A549 (cell line): ENCODE data around the gene PLPPR3.

Experiments used
- CHD4 ChIP-seq: fragments of 200-600 bp; sonication (generic); IDR thresholded peaks from 2 replicates; pipeline ENCODE4 v1.6.1; 2016; ENCODE audit warnings: antibody characterized with exemption, mild to moderate bottlenecking, borderline replicate concordance
- FOSL2 ChIP-seq, 2 experiments: fragments of 450-650 bp in 1 of 2; fragments of >200 bp in 1 of 2; sonication (Bioruptor Twin) in 1 of 2; formaldehyde crosslinking; IDR thresholded peaks; 2 replicates each; pipeline versions ENCODE4 v1.5.0 to v1.6.1; 2016 to 2020; ENCODE audit warnings: mild to moderate bottlenecking in 1 of 2, moderate library complexity in 1 of 2
- HEYL ChIP-seq: fragments of 250-450 bp; sonication (Bioruptor Pico); IDR thresholded peaks from 2 replicates; pipeline ENCODE4 v1.8.0; 2021; ENCODE audit warnings: mild to moderate bottlenecking, moderate library complexity
- ZC3H11A ChIP-seq: fragments of 450-650 bp; IDR thresholded peaks from 2 replicates; pipeline ENCODE4 v1.6.1; 2014; ENCODE audit warnings: antibody characterized with exemption, mild to moderate bottlenecking

DNA sequence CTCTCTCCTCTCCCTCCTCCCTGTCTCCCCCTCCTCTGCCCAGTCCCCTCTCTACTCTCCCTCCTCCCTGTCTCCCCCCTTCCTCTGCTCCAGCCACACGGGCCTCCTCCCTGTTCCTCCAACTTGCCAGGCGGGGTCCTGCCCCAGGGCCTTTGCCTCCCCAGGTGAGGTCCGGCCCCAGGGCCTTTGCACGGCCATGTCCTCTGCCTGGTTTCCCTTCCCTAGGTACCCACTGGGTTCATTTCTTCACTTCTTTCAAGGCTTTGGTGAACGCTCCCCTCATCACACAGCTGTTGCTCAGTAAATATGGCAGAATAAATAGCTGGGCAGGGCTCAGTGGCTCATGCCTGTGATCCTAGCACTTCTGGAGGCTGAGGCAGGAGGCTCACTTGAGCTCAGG, 49.7 kb downstream of the PLPPR3 start:
- no peak for TF ChIP-seq FOSL2 (IDR thresholded peaks at IDR 0.05)
- TF ChIP-seq FOSL2 (CRISPR knock-in tag; IDR thresholded peaks at IDR 0.05), result no peak
- TF ChIP-seq HEYL, result no peak
- TF ChIP-seq ZC3H11A, result no peak
- TF ChIP-seq CHD4, result no peak
